A549 (cell line): ENCODE data around the gene RASSF9. TPM values are rescaled to one million over a fixed set of nuclear protein-coding genes. Genes with fewer than 3 reads are reported as not detected.

ENCODE experiments used
- ATAC-seq, 2 experiments: fragments of 200-7000 bp in 1 of 2; fragments of >200 bp in 1 of 2; cut with Nextera tagmentation in 1 of 2; cut with Tn5 transposase in 1 of 2; 3 replicates each; pipeline versions ENCODE4 v1.8.0 to v1.9.1; 2018 to 2020; ENCODE audit warnings: mild to moderate bottlenecking in 1 of 2, moderate library complexity in 1 of 2
- CTCF ChIA-PET: fragments of 300-600 bp; sonication (Branson Sonifier 250); formaldehyde crosslinking; extraction: SDS; loops from one replicate; lab custom pipeline; 2021; ENCODE audit warnings: antibody characterized with exemption, inconsistent platforms; lab: Yijun Ruan, JAX
- POLR2A ChIA-PET: fragments of 350-600 bp; formaldehyde crosslinking; extraction: SDS; loops from one replicate; lab custom pipeline; 2021; ENCODE audit warnings: antibody characterized with exemption, inconsistent platforms; lab: Yijun Ruan, JAX
- DNase-seq, 2 experiments: peaks; one replicate each; pipeline versions ENCODE4 v3.0.0 to v3.0.0-alpha.2; 2011 to 2016; ENCODE audit warnings: low read depth in 1 of 2, low spot score in 1 of 2
- FAIRE-seq: peaks from 2 replicates; lab custom pipeline; 2011; peaks lifted over from hg19 to GRCh38; lab: Jason Lieb, UNC
- H3K27ac ChIP-seq, 2 experiments: fragments of >200 bp; sonication (Bioruptor Twin); formaldehyde crosslinking; 3 replicates each; pipeline ENCODE4 v1.5.1; 2016 to 2017
- H3K4me1 ChIP-seq: fragments of >200 bp; sonication (Bioruptor Twin); formaldehyde crosslinking; 3 replicates; pipeline ENCODE4 v1.6.1; 2016
- H3K4me2 ChIP-seq: fragments of >200 bp; sonication (Bioruptor Twin); formaldehyde crosslinking; 3 replicates; pipeline ENCODE4 v1.6.1; 2016
- H3K4me3 ChIP-seq: fragments of >200 bp; sonication (Bioruptor Twin); formaldehyde crosslinking; 3 replicates; pipeline ENCODE4 v1.5.1; 2016
- H3K9me3 ChIP-seq: fragments of >200 bp; sonication (Bioruptor Twin); formaldehyde crosslinking; 3 replicates; pipeline ENCODE4 v1.6.1; 2016
- BHLHE40 ChIP-seq: IDR thresholded peaks from 2 replicates; pipeline ENCODE4 v1.6.1; 2012; ENCODE audit warnings: low read depth, low read length, inconsistent platforms
- CBX8 ChIP-seq: fragments of 200-600 bp; sonication (generic); IDR thresholded peaks from 2 replicates; pipeline ENCODE4 v1.6.1; 2016
- CEBPB ChIP-seq, 2 experiments: fragments of >200 bp in 1 of 2; sonication (Bioruptor Twin) in 1 of 2; formaldehyde crosslinking in 1 of 2; IDR thresholded peaks; 2 replicates each; pipeline ENCODE4 v1.6.1; 2012 to 2016
- CHD4 ChIP-seq: fragments of 200-600 bp; sonication (generic); IDR thresholded peaks from 2 replicates; pipeline ENCODE4 v1.6.1; 2016; ENCODE audit warnings: antibody characterized with exemption, mild to moderate bottlenecking, borderline replicate concordance
- EHF ChIP-seq: fragments of 250-450 bp; sonication (Bioruptor Pico); IDR thresholded peaks from 2 replicates; pipeline ENCODE4 v1.5.0; 2020; ENCODE audit warnings: mild to moderate bottlenecking
- FOSL2 ChIP-seq, 2 experiments: fragments of 450-650 bp in 1 of 2; fragments of >200 bp in 1 of 2; sonication (Bioruptor Twin) in 1 of 2; formaldehyde crosslinking; IDR thresholded peaks; 2 replicates each; pipeline versions ENCODE4 v1.5.0 to v1.6.1; 2016 to 2020; ENCODE audit warnings: mild to moderate bottlenecking in 1 of 2, moderate library complexity in 1 of 2
- GATA3 ChIP-seq: IDR thresholded peaks from 2 replicates; pipeline ENCODE4 v1.6.1; 2012; ENCODE audit warnings: borderline replicate concordance
- HDAC2 ChIP-seq: fragments of 200-600 bp; sonication (generic); IDR thresholded peaks from 2 replicates; pipeline ENCODE4 v1.6.1; 2016
- HEYL ChIP-seq: fragments of 250-450 bp; sonication (Bioruptor Pico); IDR thresholded peaks from 2 replicates; pipeline ENCODE4 v1.8.0; 2021; ENCODE audit warnings: mild to moderate bottlenecking, moderate library complexity
- HOXA7 ChIP-seq: fragments of 250-450 bp; sonication (Bioruptor Pico); IDR thresholded peaks from 2 replicates; pipeline ENCODE4 v1.5.0; 2020; ENCODE audit warnings: mild to moderate bottlenecking, moderate library complexity
- HOXB13 ChIP-seq: fragments of 250-450 bp; sonication (Bioruptor Pico); IDR thresholded peaks from 2 replicates; pipeline ENCODE4 v1.5.0; 2020; ENCODE audit warnings: low read depth, mild to moderate bottlenecking, moderate library complexity
- JUN ChIP-seq, 2 experiments: fragments of >200 bp; sonication (Bioruptor Twin); formaldehyde crosslinking; IDR thresholded peaks; 2 replicates in 1 of 2; 3 replicates in 1 of 2; pipeline ENCODE4 v1.6.1; 2016 to 2017
- JUNB ChIP-seq: fragments of >200 bp; sonication (Bioruptor Twin); formaldehyde crosslinking; IDR thresholded peaks from 2 replicates; pipeline ENCODE4 v1.6.1; 2016
- KDM1A ChIP-seq: fragments of 200-600 bp; sonication (generic); IDR thresholded peaks from 2 replicates; pipeline ENCODE4 v1.6.1; 2016; ENCODE audit warnings: low read depth, mild to moderate bottlenecking
- MAZ ChIP-seq: fragments of 150-350 bp; IDR thresholded peaks from 2 replicates; pipeline ENCODE4 v1.6.1; 2014; ENCODE audit warnings: antibody characterized with exemption, low read depth, low read length, borderline replicate concordance
- MYC ChIP-seq: IDR thresholded peaks from 2 replicates; pipeline ENCODE4 v1.6.1; 2012; ENCODE audit warnings: mild to moderate bottlenecking, inconsistent platforms, low read length, improper control_type of control experiment, borderline replicate concordance
- NFE2L2 ChIP-seq: fragments of 150-350 bp; conservative IDR thresholded peaks from 2 replicates; pipeline ENCODE4 v1.6.1; 2014; ENCODE audit warnings: low read length
- NPAS2 ChIP-seq: fragments of 250-450 bp; sonication (Bioruptor Pico); IDR thresholded peaks from 2 replicates; pipeline ENCODE4 v1.8.0; 2022; ENCODE audit warnings: mild to moderate bottlenecking, moderate library complexity, borderline replicate concordance
- PHF8 ChIP-seq: fragments of 200-600 bp; sonication (generic); IDR thresholded peaks from 2 replicates; pipeline ENCODE4 v1.6.1; 2016; ENCODE audit warnings: low read depth, mild to moderate bottlenecking, antibody characterized with exemption, moderate library complexity, borderline replicate concordance
- RAD21 ChIP-seq, 2 experiments: fragments of >200 bp in 1 of 2; sonication (Bioruptor Twin) in 1 of 2; formaldehyde crosslinking in 1 of 2; IDR thresholded peaks in 1 of 2; conservative IDR thresholded peaks in 1 of 2; 2 replicates in 1 of 2; 3 replicates in 1 of 2; pipeline ENCODE4 v1.6.1; 2012 to 2018; ENCODE audit warnings: inconsistent platforms in 1 of 2
- RARB ChIP-seq: fragments of 250-450 bp; sonication (Bioruptor Pico); IDR thresholded peaks from 2 replicates; pipeline ENCODE4 v1.8.0; 2021; ENCODE audit warnings: mild to moderate bottlenecking, moderate library complexity
- RNF2 ChIP-seq: fragments of 200-600 bp; sonication (generic); IDR thresholded peaks from 2 replicates; pipeline ENCODE4 v1.6.1; 2016; ENCODE audit warnings: low read depth, mild to moderate bottlenecking, antibody characterized with exemption, moderate library complexity, borderline replicate concordance
- SREBF2 ChIP-seq: fragments of 450-650 bp; IDR thresholded peaks from 2 replicates; pipeline ENCODE4 v1.6.1; 2014; ENCODE audit warnings: mild to moderate bottlenecking, moderate library complexity
- TP53 ChIP-seq: fragments of 250-450 bp; sonication (Bioruptor Pico); IDR thresholded peaks from 2 replicates; pipeline ENCODE4 v1.5.0; 2021; ENCODE audit warnings: mild to moderate bottlenecking, moderate library complexity
- ZC3H11A ChIP-seq: fragments of 450-650 bp; IDR thresholded peaks from 2 replicates; pipeline ENCODE4 v1.6.1; 2014; ENCODE audit warnings: antibody characterized with exemption, mild to moderate bottlenecking
- ZFP36 ChIP-seq: fragments of 450-650 bp; IDR thresholded peaks from 2 replicates; pipeline ENCODE4 v1.6.1; 2014; ENCODE audit warnings: borderline replicate concordance; ENCODE audit not compliant: partially characterized antibody
- ZNF302 ChIP-seq: fragments of 250-450 bp; sonication (Bioruptor Pico); IDR thresholded peaks from 2 replicates; pipeline ENCODE4 v1.9.0; 2021; ENCODE audit warnings: inconsistent platforms, mild to moderate bottlenecking, moderate library complexity
- ZSCAN20 ChIP-seq: fragments of 250-450 bp; sonication (Bioruptor Pico); IDR thresholded peaks from 2 replicates; pipeline ENCODE4 v1.8.0; 2022; ENCODE audit warnings: mild to moderate bottlenecking, moderate library complexity
- WGBS: methylation state at CpG from one replicate; pipeline ENCODE4 v1.1.6; 2017; ENCODE audit errors: missing lambda C conversion rate; 5-methylcytosine and 5-hydroxymethylcytosine counted together
- polyA plus RNA-seq, 4 experiments: library from polyadenylated mRNA; depleted of rRNA in 3 of 4; stranded (reverse); fragments of >200 nt; fragmentation: RNase III in 1 of 4; extraction: RNeasy Plus Mini Kit Qiagen cat#74134 plus additional on column Dnase treatment in 1 of 4; gene quantifications; 2 replicates in 3 of 4; 3 replicates in 1 of 4; pipeline ENCODE4 v1.2.3, GENCODE V29; 2011 to 2017
- TF ChIP-seq, protein P1 (sequence below): fragments of >200 bp; sonication (Bioruptor Twin); formaldehyde crosslinking; IDR thresholded peaks from 2 replicates; pipeline ENCODE4 v1.6.1; 2016
- TF ChIP-seq, protein P2 (sequence below): IDR thresholded peaks from 2 replicates; pipeline ENCODE4 v1.6.1; 2012
- TF ChIP-seq, protein P3 (sequence below): IDR thresholded peaks from 2 replicates; pipeline ENCODE4 v1.6.1; 2012; ENCODE audit warnings: low read depth, borderline replicate concordance
- TF ChIP-seq, protein P4 (sequence below): fragments of >200 bp; sonication (Bioruptor Twin); formaldehyde crosslinking; IDR thresholded peaks from 3 replicates; pipeline ENCODE4 v1.6.1; 2016
- TF ChIP-seq, protein P5 (sequence below): fragments of 450-650 bp; IDR thresholded peaks from 2 replicates; pipeline ENCODE4 v1.6.1; 2014; ENCODE audit warnings: antibody characterized with exemption

Gene RASSF9
- polyA plus RNA-seq, 2 of the 4 experiments (the other 2 are of a cell fraction), result 0.98 to 5.6 TPM

DNA sequence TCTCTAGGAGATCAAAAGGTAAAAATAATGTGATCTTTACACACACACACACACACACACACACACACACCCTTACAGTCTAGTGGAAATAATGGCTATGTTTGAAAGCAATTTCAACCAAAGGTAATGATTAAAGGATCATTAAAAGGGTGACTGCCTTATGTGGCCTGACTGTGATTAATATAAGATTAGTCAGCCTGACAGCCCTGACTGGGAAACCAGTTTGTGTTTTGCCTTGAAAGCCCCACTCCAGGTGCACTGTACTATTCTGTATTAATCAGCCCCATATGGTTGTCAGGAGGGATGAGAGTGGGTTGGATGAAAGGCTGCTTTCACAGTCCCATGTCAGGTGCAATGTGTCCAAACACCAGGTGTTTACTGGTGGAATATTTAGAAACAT lies 10.5 kb downstream of the RASSF9 start:
- Histone ChIP-seq H3K9me3 (no peaks in the 10 kb centered on the region), H3K4me2 (no peak overlapping the region), H3K4me3 (no peak overlapping the region), H3K4me1 (peaks cover 32% of the 10 kb centered on the region), H3K27ac (no peak overlapping the region)
- POLR2A ChIA-PET, result no interaction called here
- no peak for DNase-seq
- FAIRE-seq, result no peak
- no peak for ATAC-seq
- TF ChIP-seq TP53 (CRISPR knock-in tag), result no peak
- TF ChIP-seq HEYL (CRISPR knock-in tag), result no peak
- no peak for TF ChIP-seq RAD21 (conservative IDR thresholded peaks at IDR 0.05 in 1 of 2, IDR thresholded peaks at IDR 0.05 in 1 of 2)
- no peak for TF ChIP-seq MYC
- TF ChIP-seq EHF (CRISPR knock-in tag), result no peak
- TF ChIP-seq BHLHE40, result no peak
- TF ChIP-seq HDAC2, result no peak
- no peak for TF ChIP-seq GATA3
- no peak for TF ChIP-seq RARB
- no peak for TF ChIP-seq ZSCAN20 (CRISPR knock-in tag)
- TF ChIP-seq CHD4, result no peak
- no peak for TF ChIP-seq MAZ
- no peak for TF ChIP-seq NFE2L2
- no peak for TF ChIP-seq RNF2
- CTCF ChIA-PET, result no interaction called here

DNA sequence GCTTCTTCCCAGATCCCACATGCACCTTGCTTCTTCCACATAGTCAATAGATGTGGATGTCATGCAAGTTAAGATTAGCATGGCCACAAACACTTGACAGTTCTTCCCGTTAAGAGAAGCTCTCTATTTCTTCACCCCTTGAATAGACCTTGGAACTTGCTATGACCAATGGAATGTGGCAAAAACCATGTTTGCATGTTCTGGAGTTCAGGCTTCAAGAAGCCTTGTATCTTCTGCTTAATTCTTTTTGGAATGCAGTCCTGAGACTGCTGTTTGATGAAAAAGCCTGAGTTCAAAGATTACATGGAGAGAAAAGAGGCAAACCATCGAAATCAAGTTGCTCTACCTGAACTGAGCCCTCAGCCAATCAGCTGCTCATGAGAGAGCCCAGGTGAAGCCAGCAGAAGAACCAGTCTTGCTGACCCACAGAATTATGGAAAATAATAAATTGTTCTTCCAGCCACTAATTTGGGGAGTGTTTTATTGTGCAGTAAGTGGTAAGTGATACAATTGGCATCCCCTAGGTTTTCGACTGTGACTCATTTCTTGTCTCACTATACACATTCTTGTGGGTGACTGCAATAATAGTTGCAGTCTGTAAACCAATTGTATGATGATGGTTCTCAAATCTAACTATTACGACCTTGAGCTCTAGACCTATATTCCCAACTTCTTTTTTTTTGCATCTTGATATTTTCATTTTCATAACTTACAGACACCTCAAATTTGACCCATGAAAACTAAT lies 12.6 kb downstream of the RASSF9 start:
- H3K9me3 ChIP-seq, result no peaks in the 10 kb centered on the region
- H3K4me3 ChIP-seq, result no peak overlapping the region
- peak in 1 of 2 experiments; percentile 36; a peak in 2 of 6 replicates for ATAC-seq
- FAIRE-seq, result no peak
- DNase-seq, result no peak
- WGBS, result 72% methylated on average over 4 of the region's 4 CpGs
- H3K4me2 ChIP-seq, result 0 out of 3 replicates have a peak overlapping the region, but pooled peaks have one; percentile 6
- peaks cover 42% of the 10 kb centered on the region for H3K4me1 ChIP-seq
- TF ChIP-seq, protein P1, sequence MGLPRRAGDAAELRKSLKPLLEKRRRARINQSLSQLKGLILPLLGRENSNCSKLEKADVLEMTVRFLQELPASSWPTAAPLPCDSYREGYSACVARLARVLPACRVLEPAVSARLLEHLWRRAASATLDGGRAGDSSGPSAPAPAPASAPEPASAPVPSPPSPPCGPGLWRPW, result no peak
- TF ChIP-seq TP53 (CRISPR knock-in tag) (no peak), KDM1A (no peak), HOXB13 (CRISPR knock-in tag) (no peak), CEBPB (IDR thresholded peaks at IDR 0.05) (no peak), CHD4 (no peak), HOXA7 (CRISPR knock-in tag) (no peak), JUN (IDR thresholded peaks at IDR 0.05) (no peak), ZFP36 (no peak), NPAS2 (CRISPR knock-in tag) (no peak)
- TF ChIP-seq, protein P2, sequence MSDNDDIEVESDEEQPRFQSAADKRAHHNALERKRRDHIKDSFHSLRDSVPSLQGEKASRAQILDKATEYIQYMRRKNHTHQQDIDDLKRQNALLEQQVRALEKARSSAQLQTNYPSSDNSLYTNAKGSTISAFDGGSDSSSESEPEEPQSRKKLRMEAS, result no peak
- TF ChIP-seq, protein P3, sequence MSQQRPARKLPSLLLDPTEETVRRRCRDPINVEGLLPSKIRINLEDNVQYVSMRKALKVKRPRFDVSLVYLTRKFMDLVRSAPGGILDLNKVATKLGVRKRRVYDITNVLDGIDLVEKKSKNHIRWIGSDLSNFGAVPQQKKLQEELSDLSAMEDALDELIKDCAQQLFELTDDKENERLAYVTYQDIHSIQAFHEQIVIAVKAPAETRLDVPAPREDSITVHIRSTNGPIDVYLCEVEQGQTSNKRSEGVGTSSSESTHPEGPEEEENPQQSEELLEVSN, result no peak
- H3K27ac ChIP-seq, result 0 out of 6 replicates have a peak overlapping the region, but pooled peaks of 1 of the 2 experiments have one; percentile 16
- ChIA-PET CTCF (no interaction called here), POLR2A (no interaction called here)

DNA sequence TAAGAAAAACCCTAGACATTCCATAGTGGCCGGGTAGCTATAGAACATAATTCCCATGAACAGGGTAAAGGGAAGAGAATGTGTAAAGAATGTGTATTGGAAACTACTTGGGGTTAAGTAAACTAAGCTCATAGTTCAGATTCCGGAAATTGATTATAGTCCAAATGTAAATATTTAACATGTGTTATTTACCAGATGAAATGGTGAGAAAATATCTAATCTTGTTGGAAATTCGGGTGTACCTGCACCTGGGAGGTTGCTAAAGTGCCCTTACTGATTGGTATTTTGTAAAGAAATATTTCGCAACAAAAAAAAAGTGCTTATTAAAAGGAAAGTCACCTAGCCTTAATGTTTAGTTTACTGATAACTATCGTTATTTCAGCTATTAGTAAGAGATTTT lies 14.4 kb downstream of the RASSF9 start:
- H3K4me1 ChIP-seq, result peaks cover 42% of the 10 kb centered on the region
- H3K4me2 ChIP-seq, result peak overlapping the region; percentile 71
- DNase-seq (peak in 1 of 2 experiments; percentile 74), ATAC-seq (peak in 1 of 2 experiments; percentile 85; a peak in 3 of 6 replicates), FAIRE-seq (peak; percentile 43)
- CTCF ChIA-PET, result interaction anchor here (0.7 to 1.8 kb wide), 3 partner anchors 46 to 353 kb away, joined by 4 to 6 read pairs (median 4); no protein-coding TSS in a partner anchor
- 9% methylated on average over 5 of the region's 5 CpGs for WGBS
- 0 out of 3 replicates have a peak overlapping the region, but pooled peaks have one; percentile 5 for H3K4me3 ChIP-seq
- H3K9me3 ChIP-seq, result no peaks in the 10 kb centered on the region
- H3K27ac ChIP-seq, result peak overlapping the region in 1 of 2 experiments; percentile 47; a peak in 3 of 6 replicates
- POLR2A ChIA-PET, result no interaction called here
- TF ChIP-seq NPAS2 (CRISPR knock-in tag), result no peak
- no peak for TF ChIP-seq CBX8
- no peak for TF ChIP-seq ZC3H11A
- TF ChIP-seq ZNF302 (CRISPR knock-in tag), result no peak
- TF ChIP-seq MYC, result no peak
- TF ChIP-seq, protein P4, sequence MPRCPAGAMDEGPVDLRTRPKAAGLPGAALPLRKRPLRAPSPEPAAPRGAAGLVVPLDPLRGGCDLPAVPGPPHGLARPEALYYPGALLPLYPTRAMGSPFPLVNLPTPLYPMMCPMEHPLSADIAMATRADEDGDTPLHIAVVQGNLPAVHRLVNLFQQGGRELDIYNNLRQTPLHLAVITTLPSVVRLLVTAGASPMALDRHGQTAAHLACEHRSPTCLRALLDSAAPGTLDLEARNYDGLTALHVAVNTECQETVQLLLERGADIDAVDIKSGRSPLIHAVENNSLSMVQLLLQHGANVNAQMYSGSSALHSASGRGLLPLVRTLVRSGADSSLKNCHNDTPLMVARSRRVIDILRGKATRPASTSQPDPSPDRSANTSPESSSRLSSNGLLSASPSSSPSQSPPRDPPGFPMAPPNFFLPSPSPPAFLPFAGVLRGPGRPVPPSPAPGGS, result no peak
- peak; percentile 31; the same call in 1 of the 2 replicates for TF ChIP-seq JUNB
- no peak for TF ChIP-seq FOSL2 (IDR thresholded peaks at IDR 0.05)
- TF ChIP-seq FOSL2 (CRISPR knock-in tag; IDR thresholded peaks at IDR 0.05), result peak; percentile 54
- TF ChIP-seq, protein P5, sequence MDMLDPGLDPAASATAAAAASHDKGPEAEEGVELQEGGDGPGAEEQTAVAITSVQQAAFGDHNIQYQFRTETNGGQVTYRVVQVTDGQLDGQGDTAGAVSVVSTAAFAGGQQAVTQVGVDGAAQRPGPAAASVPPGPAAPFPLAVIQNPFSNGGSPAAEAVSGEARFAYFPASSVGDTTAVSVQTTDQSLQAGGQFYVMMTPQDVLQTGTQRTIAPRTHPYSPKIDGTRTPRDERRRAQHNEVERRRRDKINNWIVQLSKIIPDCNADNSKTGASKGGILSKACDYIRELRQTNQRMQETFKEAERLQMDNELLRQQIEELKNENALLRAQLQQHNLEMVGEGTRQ, result no peak
- no peak for TF ChIP-seq KDM1A
- no peak for TF ChIP-seq PHF8
- TF ChIP-seq SREBF2, result no peak
- no peak for TF ChIP-seq RARB
- peak; percentile 82 to 85 for TF ChIP-seq CEBPB (IDR thresholded peaks at IDR 0.05)
